GM21447 (cell line): Measurements from ENCODE around the gene CALU.

Experiments used
- ATAC-seq: cut with Tn5 transposase; IDR thresholded peaks from one replicate; pipeline ENCODE4 v1.9.1; 2021; ENCODE audit not compliant: unreplicated experiment

CALU gene

DNA sequence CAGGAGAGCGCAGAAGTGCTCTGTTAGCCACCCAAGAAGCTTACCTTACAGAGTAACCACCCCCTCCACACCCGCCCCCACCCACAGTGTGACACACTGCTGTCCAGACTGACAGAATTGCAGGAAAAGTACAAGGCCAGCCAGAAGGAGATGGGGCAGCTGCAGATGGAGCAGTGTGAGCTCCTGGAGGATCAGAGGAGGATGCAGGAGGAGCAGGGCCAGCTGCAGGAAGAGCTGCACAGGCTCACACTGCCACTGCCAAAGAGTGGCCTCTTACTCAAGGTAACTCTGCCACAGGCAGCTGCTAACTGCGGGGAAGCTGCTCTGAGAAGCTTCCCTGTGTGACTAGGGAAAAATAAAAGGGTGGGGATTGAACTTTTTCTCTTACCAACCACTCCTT lies 70.2 kb downstream of the CALU start:
- ATAC-seq: no peak

DNA sequence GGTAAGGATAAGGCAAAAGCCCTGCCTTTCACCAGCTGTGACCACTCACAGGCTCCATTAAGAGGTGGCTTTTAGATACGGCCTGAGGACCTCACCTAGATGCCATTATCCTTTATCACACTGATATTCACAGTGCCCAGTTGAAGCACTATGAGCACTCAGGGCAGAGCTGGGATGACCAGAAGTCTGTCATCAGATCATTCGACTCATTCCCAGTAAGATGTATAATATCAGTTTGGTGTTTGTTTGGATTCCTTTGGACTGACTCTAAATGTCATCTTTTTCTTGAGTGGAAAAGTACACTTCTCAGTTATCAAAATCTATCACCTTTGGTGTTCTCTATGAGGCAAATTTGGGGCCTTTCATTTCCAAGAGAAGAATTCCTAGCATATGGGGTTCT lies 71.3 kb downstream of the CALU start:
- ATAC-seq: no peak

- no peak for ATAC-seq
Observed at GRCh38 chr7:128810997-128811396, 71.8 kb downstream of the CALU start.

DNA sequence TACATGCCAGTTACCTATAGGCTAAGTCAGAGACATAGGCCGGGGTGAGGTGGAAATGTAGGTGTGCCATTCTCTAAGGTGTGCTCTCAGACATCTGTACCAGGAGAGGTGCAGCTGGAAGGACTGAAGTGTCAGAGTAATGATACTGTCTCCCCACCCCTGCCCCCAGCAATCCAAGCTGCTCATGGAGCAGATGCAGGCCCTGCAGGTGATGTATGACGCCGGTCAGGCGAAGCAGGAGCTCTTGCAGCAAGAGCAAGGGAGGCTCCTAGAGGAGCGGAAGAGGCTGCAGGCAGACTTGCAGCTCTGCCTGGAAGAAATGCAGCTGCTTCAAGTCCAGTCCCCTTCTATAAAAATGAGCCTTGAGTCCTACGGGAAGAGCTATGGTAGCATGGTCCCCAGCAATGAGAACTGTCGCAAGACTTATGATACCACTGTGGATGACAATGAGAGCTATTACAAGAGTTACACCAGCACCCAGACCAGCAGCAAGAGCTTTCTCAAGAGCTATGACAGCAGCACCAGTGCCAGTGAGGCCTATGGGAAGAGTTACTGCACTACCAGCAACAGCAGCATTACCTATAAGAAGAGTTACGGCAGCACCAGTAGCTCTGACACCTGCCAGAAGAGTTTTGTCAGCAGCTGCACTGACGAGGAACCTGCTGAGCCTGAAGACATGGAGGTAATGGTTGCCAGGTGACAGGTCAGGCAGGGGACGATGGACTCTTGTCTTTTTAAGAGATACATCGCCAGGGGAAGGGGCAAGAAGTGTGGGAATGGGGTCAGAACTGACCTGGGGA lies 72.7 kb downstream of the CALU start:
- ATAC-seq: no peak

- no peak for ATAC-seq
Observed at GRCh38 chr7:128812514-128813168, 73.5 kb downstream of the CALU start.

GRCh38 chr7:128814499-128814898 lies 75.3 kb downstream of the CALU start:
- no peak for ATAC-seq

DNA sequence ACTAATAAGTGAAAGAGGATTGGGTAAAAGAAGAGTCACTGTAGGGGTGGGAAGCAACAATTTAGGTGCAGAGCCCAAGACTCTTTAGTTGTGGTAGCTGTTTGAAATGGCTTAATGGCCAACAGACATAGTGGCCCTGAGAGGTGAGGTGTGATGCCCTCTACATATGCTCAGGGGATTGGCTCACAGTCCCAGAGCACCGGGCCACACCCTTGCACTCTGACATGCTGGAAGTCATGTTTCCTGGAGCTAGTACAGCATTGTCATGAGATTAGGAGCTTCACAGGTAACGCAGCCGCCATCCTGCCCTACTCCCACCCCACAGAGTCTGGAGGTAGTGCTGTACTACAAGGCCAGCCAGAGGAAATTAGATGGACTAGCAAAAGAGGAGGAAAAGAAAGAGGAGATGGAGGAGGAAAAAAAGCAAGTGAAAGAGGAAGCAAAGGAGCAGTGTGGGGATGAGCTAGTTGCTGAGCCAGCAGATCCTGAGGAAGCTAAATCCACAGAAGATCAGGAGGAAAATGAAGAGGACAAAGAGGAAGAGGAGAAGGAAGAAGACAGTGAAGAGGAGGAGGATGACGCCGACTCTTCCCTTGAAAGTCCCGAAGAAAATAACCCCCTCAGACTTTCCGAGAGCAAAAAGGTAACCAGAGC lies 76.3 kb downstream of the CALU start:
- no peak for ATAC-seq

DNA sequence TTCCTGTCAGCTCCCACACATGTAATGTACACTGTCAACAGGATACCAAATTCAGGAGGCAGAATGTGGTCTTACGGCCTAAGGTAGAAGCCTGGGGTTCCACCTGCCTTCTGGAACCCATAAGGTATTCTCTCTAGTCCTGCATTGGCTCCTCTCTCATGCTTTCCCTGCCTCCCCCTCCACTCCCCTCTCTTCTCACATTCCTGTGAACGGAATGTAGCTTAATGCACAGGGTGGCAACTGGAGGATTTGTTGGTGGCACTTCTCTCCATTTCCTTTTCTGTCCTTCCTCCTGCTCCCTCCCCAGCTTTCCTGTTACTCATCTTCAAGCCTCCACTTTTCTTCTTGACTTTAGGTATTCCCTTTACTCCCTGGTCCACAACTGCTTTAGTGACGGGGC lies 79.5 kb downstream of the CALU start:
- ATAC-seq: no peak
